ENCODE data around the gene RUNX3.

RUNX3 gene

DNA sequence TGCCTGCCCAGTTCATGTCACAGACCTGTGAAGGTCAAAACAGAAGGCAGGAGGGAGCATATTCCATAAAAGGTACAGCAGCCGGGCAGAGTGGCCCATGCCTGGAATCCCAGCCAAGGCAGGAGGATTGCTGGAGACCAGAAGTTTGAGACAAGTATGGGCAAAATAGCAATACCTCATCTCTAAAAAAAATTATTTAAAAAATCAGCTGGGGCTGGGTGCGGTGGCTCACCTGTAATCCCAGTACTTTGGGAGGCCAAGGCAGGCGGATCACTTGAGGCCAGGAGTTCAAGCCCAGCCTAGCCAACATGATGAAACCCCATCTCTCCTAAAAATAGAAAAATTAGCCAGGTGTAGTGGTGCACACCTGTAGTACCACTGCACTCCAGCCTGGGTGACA lies 64.5 kb downstream of the RUNX3 start:
- no peak overlapping the region for H3K4me3 ChIP-seq (ENCODE audit: control insufficient read depth, low read depth, low read length)
- TF ChIP-seq, protein P1, sequence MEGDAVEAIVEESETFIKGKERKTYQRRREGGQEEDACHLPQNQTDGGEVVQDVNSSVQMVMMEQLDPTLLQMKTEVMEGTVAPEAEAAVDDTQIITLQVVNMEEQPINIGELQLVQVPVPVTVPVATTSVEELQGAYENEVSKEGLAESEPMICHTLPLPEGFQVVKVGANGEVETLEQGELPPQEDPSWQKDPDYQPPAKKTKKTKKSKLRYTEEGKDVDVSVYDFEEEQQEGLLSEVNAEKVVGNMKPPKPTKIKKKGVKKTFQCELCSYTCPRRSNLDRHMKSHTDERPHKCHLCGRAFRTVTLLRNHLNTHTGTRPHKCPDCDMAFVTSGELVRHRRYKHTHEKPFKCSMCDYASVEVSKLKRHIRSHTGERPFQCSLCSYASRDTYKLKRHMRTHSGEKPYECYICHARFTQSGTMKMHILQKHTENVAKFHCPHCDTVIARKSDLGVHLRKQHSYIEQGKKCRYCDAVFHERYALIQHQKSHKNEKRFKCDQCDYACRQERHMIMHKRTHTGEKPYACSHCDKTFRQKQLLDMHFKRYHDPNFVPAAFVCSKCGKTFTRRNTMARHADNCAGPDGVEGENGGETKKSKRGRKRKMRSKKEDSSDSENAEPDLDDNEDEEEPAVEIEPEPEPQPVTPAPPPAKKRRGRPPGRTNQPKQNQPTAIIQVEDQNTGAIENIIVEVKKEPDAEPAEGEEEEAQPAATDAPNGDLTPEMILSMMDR (IDR thresholded peaks at IDR 0.05; ENCODE audit: control insufficient read depth, insufficient read depth, low read depth, low read length, missing control alignments), result no peak
- no peak for DNase-seq (ENCODE audit: low read depth)

DNA sequence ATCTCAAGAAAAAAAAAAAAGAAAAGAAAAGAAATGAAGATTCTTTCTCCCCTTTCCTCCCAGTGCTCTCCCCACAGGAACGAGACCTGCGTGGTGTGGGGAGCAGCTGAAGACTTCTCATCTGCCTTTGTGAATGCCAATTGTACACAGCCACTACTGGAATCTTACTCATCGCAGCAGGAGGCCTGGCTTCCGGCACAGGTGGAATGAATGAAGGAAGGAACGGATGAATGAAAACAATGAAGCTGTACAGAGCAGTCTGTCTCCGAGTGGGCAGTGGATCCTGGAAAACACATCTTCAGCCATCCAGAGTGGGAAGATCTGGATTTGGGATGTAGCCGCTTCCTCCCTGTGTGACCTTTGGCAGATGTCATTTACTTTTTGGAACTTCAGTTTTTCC lies 64.9 kb downstream of the RUNX3 start:
- H3K4me3 ChIP-seq (ENCODE audit: control insufficient read depth, low read depth, low read length), result no peak overlapping the region

DNA sequence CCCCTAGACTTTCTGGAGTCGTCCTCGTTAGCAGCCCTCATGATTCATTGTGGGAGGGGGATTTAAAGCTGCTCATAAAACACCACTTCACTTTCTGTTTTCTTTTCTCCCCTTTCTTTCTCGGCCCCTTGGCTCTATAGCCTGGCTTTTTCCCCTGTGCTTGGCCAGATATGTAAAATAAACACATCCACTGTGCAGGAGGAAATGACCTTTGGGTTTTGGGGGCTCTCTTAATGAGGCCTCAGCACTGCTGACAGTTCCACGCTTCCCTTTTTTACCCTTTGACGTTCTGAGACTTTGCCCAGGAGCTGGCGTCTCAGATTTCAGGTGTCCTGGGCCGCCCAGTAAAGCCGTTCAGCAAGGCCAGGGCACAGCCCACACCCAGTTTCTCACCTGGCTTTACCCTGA lies 65.7 kb downstream of the RUNX3 start:
- DNase-seq (ENCODE audit: low read depth), result no peak
- TF ChIP-seq, protein P1 (IDR thresholded peaks at IDR 0.05; ENCODE audit: control insufficient read depth, insufficient read depth, low read depth, low read length, missing control alignments), result no peak
- H3K4me3 ChIP-seq (ENCODE audit: control insufficient read depth, low read depth, low read length), result no peak overlapping the region

More for the DNA sequence above, 64.9 kb downstream of the RUNX3 start:
- TF ChIP-seq, protein P1 (IDR thresholded peaks at IDR 0.05; ENCODE audit: control insufficient read depth, insufficient read depth, low read depth, low read length, missing control alignments), result no peak
- DNase-seq (ENCODE audit: low read depth), result no peak

DNA sequence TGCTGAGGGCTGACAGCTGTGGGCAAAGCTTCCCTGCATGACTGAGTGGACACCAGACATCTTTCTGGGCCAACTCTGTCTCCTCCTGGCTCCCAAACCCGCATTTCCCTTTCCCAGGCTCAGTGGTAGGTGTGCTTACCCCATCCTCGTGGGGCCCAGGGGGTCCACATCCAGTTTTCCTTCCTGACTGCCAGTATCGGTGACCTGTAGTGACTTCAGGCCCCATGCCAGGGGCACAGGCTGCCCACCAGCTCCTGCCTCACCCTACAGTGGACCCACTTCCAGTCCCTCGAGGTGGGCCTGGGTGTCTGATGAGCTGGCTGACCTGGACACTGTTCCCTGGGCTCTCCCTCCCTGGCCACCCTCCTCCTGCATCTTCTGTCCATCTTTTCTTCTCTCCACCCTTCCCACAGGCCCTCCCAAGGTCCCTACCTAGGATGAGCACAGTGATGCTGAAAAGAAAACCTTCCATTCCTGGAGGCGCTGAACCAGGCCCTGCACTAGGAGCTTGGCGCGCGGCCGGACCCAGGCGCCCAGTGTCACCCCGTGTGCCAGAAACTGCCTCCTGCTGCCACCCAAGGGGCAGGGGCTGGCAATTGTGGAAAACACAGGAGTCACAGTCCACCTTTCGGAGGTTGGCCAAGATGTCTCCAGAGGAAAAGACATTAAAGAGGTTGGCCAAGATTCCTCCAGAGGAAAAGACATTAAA lies 67.1 kb downstream of the RUNX3 start:
- no peak for DNase-seq (ENCODE audit: low read depth)
- H3K4me3 ChIP-seq (ENCODE audit: control insufficient read depth, low read depth, low read length), result no peak overlapping the region
- TF ChIP-seq, protein P1 (IDR thresholded peaks at IDR 0.05; ENCODE audit: control insufficient read depth, insufficient read depth, low read depth, low read length, missing control alignments), result no peak

DNA sequence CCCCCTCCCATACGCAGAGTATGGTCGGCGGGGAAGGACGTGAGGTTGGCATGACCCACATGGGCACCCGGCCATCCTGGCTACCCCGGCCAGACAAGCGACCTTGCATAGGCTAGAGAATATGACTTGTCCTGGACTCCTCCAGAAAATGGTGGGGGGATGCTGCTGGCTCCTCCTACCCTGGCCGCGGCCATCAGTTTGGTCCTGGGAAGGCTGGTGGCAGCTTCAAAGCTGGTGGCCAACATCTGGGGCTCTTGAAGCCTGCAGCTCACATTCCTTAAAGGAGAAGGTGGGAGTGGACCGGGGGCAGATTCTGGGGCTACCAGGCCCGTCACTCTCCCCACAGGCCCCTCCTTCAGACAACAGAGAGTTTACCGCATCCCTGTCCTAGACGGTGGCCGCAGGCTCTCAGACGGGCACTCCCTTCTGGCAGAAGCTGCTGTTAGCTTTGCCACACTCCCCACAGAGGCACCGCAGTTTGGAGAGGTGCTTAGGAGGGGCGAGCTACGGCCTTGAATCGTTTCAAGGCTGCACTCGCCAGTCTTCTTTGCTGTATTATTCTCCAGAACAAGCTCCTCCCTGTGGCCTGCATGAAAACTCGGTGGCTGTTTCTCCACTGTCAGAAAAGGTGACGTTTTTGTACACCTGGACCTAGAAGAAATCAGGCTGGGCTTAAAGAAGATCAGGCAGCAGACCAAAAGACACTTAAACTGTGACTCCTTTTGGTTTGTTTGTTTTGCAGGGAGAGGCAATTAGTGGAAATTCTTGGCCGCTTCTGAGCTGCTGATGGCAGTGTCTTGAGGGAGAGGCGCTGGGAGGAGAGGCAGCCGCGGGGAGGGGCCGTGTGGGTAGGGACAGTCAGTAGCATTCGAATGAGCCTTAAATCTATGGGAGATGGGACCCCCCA lies 68.0 kb downstream of the RUNX3 start:
- TF ChIP-seq, protein P1 (IDR thresholded peaks at IDR 0.05; ENCODE audit: control insufficient read depth, insufficient read depth, low read depth, low read length, missing control alignments), result no peak
- no peak overlapping the region for H3K4me3 ChIP-seq (ENCODE audit: control insufficient read depth, low read depth, low read length)
- no peak for DNase-seq (ENCODE audit: low read depth)

DNA sequence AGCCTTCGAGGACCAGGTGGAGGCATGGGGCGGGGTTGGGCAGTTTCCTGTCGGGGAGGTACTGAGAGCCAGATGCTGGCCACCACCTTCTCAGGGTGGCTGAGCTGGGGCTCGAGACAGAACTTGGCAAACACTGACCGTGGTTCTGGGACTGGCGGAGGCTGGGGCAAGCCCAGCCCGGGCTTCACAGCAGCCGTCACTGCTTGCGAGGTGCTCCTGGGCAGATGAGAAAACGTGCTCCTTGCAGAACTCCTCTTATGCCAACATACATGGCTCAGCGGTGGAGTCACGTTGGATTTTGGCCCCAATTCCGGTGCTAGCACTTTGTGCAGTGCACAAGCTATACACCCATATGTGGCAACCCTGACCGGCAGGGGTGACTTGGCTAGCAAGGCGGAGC lies 69.2 kb downstream of the RUNX3 start:
- TF ChIP-seq, protein P1 (IDR thresholded peaks at IDR 0.05; ENCODE audit: control insufficient read depth, insufficient read depth, low read depth, low read length, missing control alignments), result no peak
- no peak for DNase-seq (ENCODE audit: low read depth)
- H3K4me3 ChIP-seq (ENCODE audit: control insufficient read depth, low read depth, low read length), result no peak overlapping the region

All from AG09309 (cell line).